ENCODE data around the gene KMT2E.

KMT2E gene

GRCh38 chr7:105030447-105030846 lies 16.4 kb downstream of the KMT2E start:
- Histone ChIP-seq H4K20me1 (ENCODE audit: insufficient read depth, low read length) (peaks cover 6% of the 10 kb centered on the region; the same call in 1 of the 2 replicates), H3K27me3 (ENCODE audit: insufficient read depth, low read length) (no peaks in the 10 kb centered on the region), H3K9ac (ENCODE audit: low read length) (no peak overlapping the region), H3K27ac (ENCODE audit: low read depth, low read length, poor library complexity, severe bottlenecking) (no peak overlapping the region), H3K4me1 (ENCODE audit: insufficient read depth, low read length, severe bottlenecking) (peaks cover 61% of the 10 kb centered on the region), H2AFZ (ENCODE audit: low read length) (no peak overlapping the region), H3K9me3 (ENCODE audit: low read length) (0 out of 2 replicates have a peak, but pooled peaks cover 2% of the 10 kb centered on the region), H3F3A (ENCODE audit: insufficient read depth, low read length) (0 out of 2 replicates have a peak, but pooled peaks cover 9% of the 10 kb centered on the region), H3K4me3 (ENCODE audit: low read depth, low read length, poor library complexity, severe bottlenecking) (no peak overlapping the region), H3K36me3 (ENCODE audit: insufficient read depth, low read length) (peaks cover 13% of the 10 kb centered on the region; the same call in 1 of the 2 replicates), H3K9me2 (ENCODE audit: low read depth, low read length) (no peaks in the 10 kb centered on the region), H3K79me2 (ENCODE audit: insufficient read depth, low read length) (peaks cover 95% of the 10 kb centered on the region), H3K4me2 (ENCODE audit: low read length) (no peak overlapping the region)
- TF ChIP-seq EZH2 (IDR thresholded peaks at IDR 0.05; ENCODE audit: borderline replicate concordance, low read length) (no peak), CTCF (IDR thresholded peaks at IDR 0.05; ENCODE audit: low read length) (no peak)

GRCh38 chr7:105032553-105033214 lies 18.7 kb downstream of the KMT2E start:
- Histone ChIP-seq H3K79me2 (ENCODE audit: insufficient read depth, low read length) (peaks cover 95% of the 10 kb centered on the region), H3F3A (ENCODE audit: insufficient read depth, low read length) (0 out of 2 replicates have a peak, but pooled peaks cover 9% of the 10 kb centered on the region), H3K9ac (ENCODE audit: low read length) (peak overlapping the region; percentile 6; the same call in 1 of the 2 replicates), H4K20me1 (ENCODE audit: insufficient read depth, low read length) (0 out of 2 replicates have a peak, but pooled peaks cover 2% of the 10 kb centered on the region), H3K4me2 (ENCODE audit: low read length) (peak overlapping the region; percentile 45), H3K27ac (ENCODE audit: low read depth, low read length, poor library complexity, severe bottlenecking) (peak overlapping the region; percentile 85), H3K9me3 (ENCODE audit: low read length) (0 out of 2 replicates have a peak, but pooled peaks cover 2% of the 10 kb centered on the region), H3K27me3 (ENCODE audit: insufficient read depth, low read length) (no peaks in the 10 kb centered on the region), H2AFZ (ENCODE audit: low read length) (no peak overlapping the region), H3K36me3 (ENCODE audit: insufficient read depth, low read length) (peaks cover 16% of the 10 kb centered on the region; the same call in 1 of the 2 replicates), H3K9me2 (ENCODE audit: low read depth, low read length) (no peaks in the 10 kb centered on the region), H3K4me1 (ENCODE audit: insufficient read depth, low read length, severe bottlenecking) (peaks cover 61% of the 10 kb centered on the region), H3K4me3 (ENCODE audit: low read depth, low read length, poor library complexity, severe bottlenecking) (peak overlapping the region; percentile 20)
- no peak for TF ChIP-seq CTCF (IDR thresholded peaks at IDR 0.05; ENCODE audit: low read length)
- no peak for TF ChIP-seq EZH2 (IDR thresholded peaks at IDR 0.05; ENCODE audit: borderline replicate concordance, low read length)

GRCh38 chr7:105035349-105035748 lies 21.3 kb downstream of the KMT2E start:
- TF ChIP-seq CTCF (IDR thresholded peaks at IDR 0.05; ENCODE audit: low read length) (no peak), EZH2 (IDR thresholded peaks at IDR 0.05; ENCODE audit: borderline replicate concordance, low read length) (no peak)
- peaks cover 51% of the 10 kb centered on the region for H3K4me1 ChIP-seq (ENCODE audit: insufficient read depth, low read length, severe bottlenecking)
- H3K9me3 ChIP-seq (ENCODE audit: low read length): 0 out of 2 replicates have a peak, but pooled peaks cover 2% of the 10 kb centered on the region
- H3K4me2 ChIP-seq (ENCODE audit: low read length): no peak overlapping the region
- H3K79me2 ChIP-seq (ENCODE audit: insufficient read depth, low read length): peaks cover 95% of the 10 kb centered on the region
- H2AFZ ChIP-seq (ENCODE audit: low read length): no peak overlapping the region
- H3K27ac ChIP-seq (ENCODE audit: low read depth, low read length, poor library complexity, severe bottlenecking): no peak overlapping the region
- H4K20me1 ChIP-seq (ENCODE audit: insufficient read depth, low read length): 0 out of 2 replicates have a peak, but pooled peaks cover 6% of the 10 kb centered on the region
- no peaks in the 10 kb centered on the region for H3K27me3 ChIP-seq (ENCODE audit: insufficient read depth, low read length)
- H3K36me3 ChIP-seq (ENCODE audit: insufficient read depth, low read length): peaks cover 21% of the 10 kb centered on the region; the same call in 1 of the 2 replicates
- no peak overlapping the region for H3K9ac ChIP-seq (ENCODE audit: low read length)
- H3K4me3 ChIP-seq (ENCODE audit: low read depth, low read length, poor library complexity, severe bottlenecking): no peak overlapping the region
- 0 out of 2 replicates have a peak, but pooled peaks cover 9% of the 10 kb centered on the region for H3F3A ChIP-seq (ENCODE audit: insufficient read depth, low read length)
- no peaks in the 10 kb centered on the region for H3K9me2 ChIP-seq (ENCODE audit: low read depth, low read length)
